ENCODE results near the gene KMT5B. TPM values are rescaled to one million over a fixed set of nuclear protein-coding genes. Genes with fewer than 3 reads are reported as not detected.
"Not testable (repeated sequence)": the region's sequence is repeated elsewhere in the genome, so short reads cannot be mapped to it uniquely, and the experiment has no call there.

Gene KMT5B
- total and polyA plus RNA-seq, 2 donors (not counting 1 experiment from before 2014, with no cell fraction given), result 13.4 to 77.8 TPM

DNA sequence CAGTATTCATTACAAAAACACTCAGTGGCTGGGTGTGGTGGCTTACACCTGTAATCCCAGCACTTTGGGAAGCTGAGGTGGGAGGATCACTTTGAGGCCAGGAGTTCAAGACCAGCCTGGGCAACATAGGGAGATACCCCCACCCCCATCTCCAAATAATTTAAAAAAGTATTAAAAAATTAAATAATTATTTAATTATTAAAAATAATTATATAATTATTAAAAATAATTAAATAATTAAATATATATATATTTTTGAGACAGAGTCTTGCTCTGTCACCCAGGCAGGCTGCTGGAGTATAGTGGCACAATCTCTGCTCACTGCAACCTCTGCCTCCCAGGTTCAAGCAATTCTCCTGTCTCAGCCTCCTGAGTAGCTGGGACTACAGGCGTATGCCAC lies 30.8 kb upstream of the KMT5B start:
- no CpG with 5 or more reads among the region's 1 CpG for WGBS (ENCODE audit: insufficient coverage)
- intact Hi-C loops (cut with micrococcal nuclease); H3K4me3 Mint-ChIP-seq; H3K27ac Mint-ChIP-seq; H4K20me1 ChIP-seq (ENCODE audit: control insufficient read depth, insufficient read depth, low read length, poor library complexity, severe bottlenecking); DNase-seq; H3K79me2 ChIP-seq (ENCODE audit: control insufficient read depth, insufficient read depth, low read length); POLR2A ChIA-PET; H3K4me1 ChIP-seq (ENCODE audit: control insufficient read depth in 2 of 2, insufficient read depth in 2 of 2, low read length in 2 of 2); H3K4me3 ChIP-seq (ENCODE audit: control extremely low read depth in 1 of 5, extremely low read depth in 1 of 5, insufficient read depth in 1 of 5, low read depth in 2 of 5, low read length in 4 of 5); H3K4me1 Mint-ChIP-seq; H3K27me3 ChIP-seq (replicated peaks in 1 of 4; ENCODE audit: control extremely low read depth in 1 of 4, control insufficient read depth in 3 of 4, insufficient read depth in 4 of 4, low read length in 3 of 4); CTCF ChIA-PET; H3K9me3 ChIP-seq (ENCODE audit: control extremely low read depth in 1 of 3, control insufficient read depth in 2 of 3, insufficient read depth in 1 of 3, low read length in 2 of 3); H3K27me3 Mint-ChIP-seq; ATAC-seq (ENCODE audit: low read depth); H3K9ac ChIP-seq (ENCODE audit: low read length); H2AFZ ChIP-seq (ENCODE audit: insufficient read depth, low read depth, low read length, poor library complexity, severe bottlenecking); H3K4me2 ChIP-seq (replicated peaks; ENCODE audit: low read depth, low read length, poor library complexity, severe bottlenecking); H3K36me3 ChIP-seq (replicated peaks in 1 of 2; ENCODE audit: control extremely low read depth in 1 of 2, control insufficient read depth in 1 of 2, extremely low read depth in 1 of 2, insufficient read depth in 2 of 2, low read length in 1 of 2); H3K9me3 Mint-ChIP-seq (ENCODE audit: insufficient read depth); H3K27ac ChIP-seq (ENCODE audit: low read length in 2 of 2): not testable (repeated sequence)

DNA sequence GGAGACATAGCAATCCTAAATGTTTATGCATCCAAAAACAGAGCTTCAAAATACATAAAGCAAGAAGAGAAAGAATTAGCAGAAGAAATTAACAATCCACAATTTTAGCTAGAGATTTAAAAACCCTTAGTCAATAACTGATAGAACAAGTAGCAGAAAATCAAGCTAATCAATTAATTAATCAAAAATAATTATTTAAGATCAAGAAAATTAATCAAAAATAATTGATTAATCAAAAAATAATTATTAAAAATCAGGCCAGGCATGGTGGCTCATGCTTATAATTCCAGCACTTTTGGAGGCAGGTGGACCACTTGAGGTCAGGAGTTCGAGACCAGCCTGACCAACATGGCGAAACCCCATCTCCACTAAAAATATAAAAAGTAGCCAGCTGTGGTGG lies 29.5 kb upstream of the KMT5B start:
- WGBS (ENCODE audit: insufficient coverage), result no CpG with 5 or more reads among the region's 2 CpGs
- Mint-ChIP-seq H3K9me3 (ENCODE audit: insufficient read depth) (no peaks in the 10 kb centered on the region), H3K4me1 (no peaks in the 10 kb centered on the region), H3K4me3 (no peak overlapping the region), H3K27ac (no peak overlapping the region), H3K27me3 (peaks cover 14% of the 10 kb centered on the region)
- H3K4me3 ChIP-seq (ENCODE audit: control extremely low read depth in 1 of 5, extremely low read depth in 1 of 5, insufficient read depth in 1 of 5, low read depth in 2 of 5, low read length in 4 of 5), result no peak overlapping the region
- H3K27me3 ChIP-seq (replicated peaks in 1 of 4; ENCODE audit: control extremely low read depth in 1 of 4, control insufficient read depth in 3 of 4, insufficient read depth in 4 of 4, low read length in 3 of 4), result peaks cover 0 to 7% (median 1%) of the 10 kb centered on the region in 4 experiments
- CTCF ChIA-PET, result no interaction called here
- no peak overlapping the region for H3K9ac ChIP-seq (ENCODE audit: low read length)
- POLR2A ChIA-PET, result no interaction called here
- no peaks in the 10 kb centered on the region for H3K4me1 ChIP-seq (ENCODE audit: control insufficient read depth in 2 of 2, insufficient read depth in 2 of 2, low read length in 2 of 2)
- no peaks in the 10 kb centered on the region for H3K36me3 ChIP-seq (replicated peaks in 1 of 2; ENCODE audit: control extremely low read depth in 1 of 2, control insufficient read depth in 1 of 2, extremely low read depth in 1 of 2, insufficient read depth in 2 of 2, low read length in 1 of 2)
- TF ChIP-seq, protein P1, sequence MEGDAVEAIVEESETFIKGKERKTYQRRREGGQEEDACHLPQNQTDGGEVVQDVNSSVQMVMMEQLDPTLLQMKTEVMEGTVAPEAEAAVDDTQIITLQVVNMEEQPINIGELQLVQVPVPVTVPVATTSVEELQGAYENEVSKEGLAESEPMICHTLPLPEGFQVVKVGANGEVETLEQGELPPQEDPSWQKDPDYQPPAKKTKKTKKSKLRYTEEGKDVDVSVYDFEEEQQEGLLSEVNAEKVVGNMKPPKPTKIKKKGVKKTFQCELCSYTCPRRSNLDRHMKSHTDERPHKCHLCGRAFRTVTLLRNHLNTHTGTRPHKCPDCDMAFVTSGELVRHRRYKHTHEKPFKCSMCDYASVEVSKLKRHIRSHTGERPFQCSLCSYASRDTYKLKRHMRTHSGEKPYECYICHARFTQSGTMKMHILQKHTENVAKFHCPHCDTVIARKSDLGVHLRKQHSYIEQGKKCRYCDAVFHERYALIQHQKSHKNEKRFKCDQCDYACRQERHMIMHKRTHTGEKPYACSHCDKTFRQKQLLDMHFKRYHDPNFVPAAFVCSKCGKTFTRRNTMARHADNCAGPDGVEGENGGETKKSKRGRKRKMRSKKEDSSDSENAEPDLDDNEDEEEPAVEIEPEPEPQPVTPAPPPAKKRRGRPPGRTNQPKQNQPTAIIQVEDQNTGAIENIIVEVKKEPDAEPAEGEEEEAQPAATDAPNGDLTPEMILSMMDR (IDR thresholded peaks at IDR 0.05), result no peak
- TF ChIP-seq EZH2 (IDR thresholded peaks at IDR 0.05; ENCODE audit: borderline replicate concordance, insufficient read depth, low read depth, low read length, poor library complexity, severe bottlenecking), result no peak
- no peaks in the 10 kb centered on the region for H3K79me2 ChIP-seq (ENCODE audit: control insufficient read depth, insufficient read depth, low read length)
- intact Hi-C loops (cut with micrococcal nuclease), result no loop called here
- H2AFZ ChIP-seq (ENCODE audit: insufficient read depth, low read depth, low read length, poor library complexity, severe bottlenecking), result no peak overlapping the region
- H3K27ac ChIP-seq (ENCODE audit: low read length in 2 of 2), result no peak overlapping the region
- ATAC-seq (ENCODE audit: low read depth), result no peak
- DNase-seq, result no peak
- no peak overlapping the region for H3K4me2 ChIP-seq (replicated peaks; ENCODE audit: low read depth, low read length, poor library complexity, severe bottlenecking)
- H3K9me3 ChIP-seq (ENCODE audit: control extremely low read depth in 1 of 3, control insufficient read depth in 2 of 3, insufficient read depth in 1 of 3, low read length in 2 of 3), result peaks cover 0 to 3% (median 0%) of the 10 kb centered on the region in 3 donors
- no peaks in the 10 kb centered on the region for H4K20me1 ChIP-seq (ENCODE audit: control insufficient read depth, insufficient read depth, low read length, poor library complexity, severe bottlenecking)

Data from B cell (primary cell).